Measurements from ENCODE around the gene ALG8.

DNA sequence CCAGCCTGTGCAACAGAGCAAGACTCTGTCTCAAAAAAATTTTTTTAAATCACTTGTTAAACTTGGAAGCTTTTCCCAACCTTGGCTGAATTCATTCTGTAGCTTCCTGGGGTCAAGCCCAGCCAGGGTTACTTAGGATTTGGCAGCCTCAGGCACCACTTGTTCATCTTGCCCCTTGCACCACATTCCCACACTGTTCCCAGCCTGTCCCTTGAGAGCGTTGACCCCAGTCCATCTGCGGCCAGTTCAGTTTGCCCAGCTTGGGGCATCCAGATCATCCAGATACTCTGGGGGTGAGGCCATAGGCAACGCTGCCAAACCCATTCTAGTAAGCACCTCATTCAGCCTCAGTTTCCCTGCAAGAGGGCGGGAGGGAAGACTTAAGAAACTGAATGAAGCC lies 84.5 kb downstream of the ALG8 start:
- TF ChIP-seq, protein P1, sequence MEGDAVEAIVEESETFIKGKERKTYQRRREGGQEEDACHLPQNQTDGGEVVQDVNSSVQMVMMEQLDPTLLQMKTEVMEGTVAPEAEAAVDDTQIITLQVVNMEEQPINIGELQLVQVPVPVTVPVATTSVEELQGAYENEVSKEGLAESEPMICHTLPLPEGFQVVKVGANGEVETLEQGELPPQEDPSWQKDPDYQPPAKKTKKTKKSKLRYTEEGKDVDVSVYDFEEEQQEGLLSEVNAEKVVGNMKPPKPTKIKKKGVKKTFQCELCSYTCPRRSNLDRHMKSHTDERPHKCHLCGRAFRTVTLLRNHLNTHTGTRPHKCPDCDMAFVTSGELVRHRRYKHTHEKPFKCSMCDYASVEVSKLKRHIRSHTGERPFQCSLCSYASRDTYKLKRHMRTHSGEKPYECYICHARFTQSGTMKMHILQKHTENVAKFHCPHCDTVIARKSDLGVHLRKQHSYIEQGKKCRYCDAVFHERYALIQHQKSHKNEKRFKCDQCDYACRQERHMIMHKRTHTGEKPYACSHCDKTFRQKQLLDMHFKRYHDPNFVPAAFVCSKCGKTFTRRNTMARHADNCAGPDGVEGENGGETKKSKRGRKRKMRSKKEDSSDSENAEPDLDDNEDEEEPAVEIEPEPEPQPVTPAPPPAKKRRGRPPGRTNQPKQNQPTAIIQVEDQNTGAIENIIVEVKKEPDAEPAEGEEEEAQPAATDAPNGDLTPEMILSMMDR (IDR thresholded peaks at IDR 0.05; ENCODE audit: insufficient read depth, low read depth, low read length) = no peak
- TF ChIP-seq EZH2 (IDR thresholded peaks at IDR 0.05; ENCODE audit: insufficient read depth, low read length) = no peak
